A549 (cell line): ENCODE measurements around the gene YWHAG. TPM values are rescaled to one million over a fixed set of nuclear protein-coding genes. Genes with fewer than 3 reads are reported as not detected.

Experiments used
- ATAC-seq, 2 experiments: fragments of 200-7000 bp in 1 of 2; fragments of >200 bp in 1 of 2; cut with Nextera tagmentation in 1 of 2; cut with Tn5 transposase in 1 of 2; 3 replicates each; pipeline versions ENCODE4 v1.8.0 to v1.9.1; 2018 to 2020; ENCODE audit warnings: mild to moderate bottlenecking in 1 of 2, moderate library complexity in 1 of 2
- CTCF ChIA-PET: fragments of 300-600 bp; sonication (Branson Sonifier 250); formaldehyde crosslinking; extraction: SDS; loops from one replicate; lab custom pipeline; 2021; ENCODE audit warnings: antibody characterized with exemption, inconsistent platforms; lab: Yijun Ruan, JAX
- POLR2A ChIA-PET: fragments of 350-600 bp; formaldehyde crosslinking; extraction: SDS; loops from one replicate; lab custom pipeline; 2021; ENCODE audit warnings: antibody characterized with exemption, inconsistent platforms; lab: Yijun Ruan, JAX
- DNase-seq, 2 experiments: peaks; one replicate each; pipeline versions ENCODE4 v3.0.0 to v3.0.0-alpha.2; 2011 to 2016; ENCODE audit warnings: low read depth in 1 of 2, low spot score in 1 of 2
- FAIRE-seq: peaks from 2 replicates; lab custom pipeline; 2011; peaks lifted over from hg19 to GRCh38; lab: Jason Lieb, UNC
- H3K27ac ChIP-seq, 2 experiments: fragments of >200 bp; sonication (Bioruptor Twin); formaldehyde crosslinking; 3 replicates each; pipeline ENCODE4 v1.5.1; 2016 to 2017
- H3K4me1 ChIP-seq: fragments of >200 bp; sonication (Bioruptor Twin); formaldehyde crosslinking; 3 replicates; pipeline ENCODE4 v1.6.1; 2016
- H3K4me2 ChIP-seq: fragments of >200 bp; sonication (Bioruptor Twin); formaldehyde crosslinking; 3 replicates; pipeline ENCODE4 v1.6.1; 2016
- H3K4me3 ChIP-seq: fragments of >200 bp; sonication (Bioruptor Twin); formaldehyde crosslinking; 3 replicates; pipeline ENCODE4 v1.5.1; 2016
- H3K9me3 ChIP-seq: fragments of >200 bp; sonication (Bioruptor Twin); formaldehyde crosslinking; 3 replicates; pipeline ENCODE4 v1.6.1; 2016
- CBX8 ChIP-seq: fragments of 200-600 bp; sonication (generic); IDR thresholded peaks from 2 replicates; pipeline ENCODE4 v1.6.1; 2016
- CHD4 ChIP-seq: fragments of 200-600 bp; sonication (generic); IDR thresholded peaks from 2 replicates; pipeline ENCODE4 v1.6.1; 2016; ENCODE audit warnings: antibody characterized with exemption, mild to moderate bottlenecking, borderline replicate concordance
- E2F6 ChIP-seq: IDR thresholded peaks from 2 replicates; pipeline ENCODE4 v1.6.1; 2012; ENCODE audit warnings: low read depth, borderline replicate concordance
- EHF ChIP-seq: fragments of 250-450 bp; sonication (Bioruptor Pico); IDR thresholded peaks from 2 replicates; pipeline ENCODE4 v1.5.0; 2020; ENCODE audit warnings: mild to moderate bottlenecking
- EHMT2 ChIP-seq: fragments of 200-600 bp; sonication (generic); IDR thresholded peaks from 2 replicates; pipeline ENCODE4 v1.6.1; 2016; ENCODE audit warnings: antibody characterized with exemption, low read depth, mild to moderate bottlenecking, moderate library complexity
- ELK1 ChIP-seq: fragments of 150-350 bp; IDR thresholded peaks from 2 replicates; pipeline ENCODE4 v1.6.1; 2014; ENCODE audit warnings: low read depth, mild to moderate bottlenecking, low read length
- FOSB ChIP-seq: fragments of 250-450 bp; sonication (Bioruptor Pico); IDR thresholded peaks from 2 replicates; pipeline ENCODE4 v1.5.0; 2020; ENCODE audit warnings: mild to moderate bottlenecking, moderate library complexity
- FOXS1 ChIP-seq: fragments of 250-450 bp; sonication (Bioruptor Pico); IDR thresholded peaks from 2 replicates; pipeline ENCODE4 v1.5.0; 2020; ENCODE audit warnings: mild to moderate bottlenecking, moderate library complexity
- GATA3 ChIP-seq: IDR thresholded peaks from 2 replicates; pipeline ENCODE4 v1.6.1; 2012; ENCODE audit warnings: borderline replicate concordance
- HDAC2 ChIP-seq: fragments of 200-600 bp; sonication (generic); IDR thresholded peaks from 2 replicates; pipeline ENCODE4 v1.6.1; 2016
- HES2 ChIP-seq: fragments of >200 bp; sonication (Bioruptor Twin); formaldehyde crosslinking; IDR thresholded peaks from 2 replicates; pipeline ENCODE4 v1.6.1; 2016
- HMGXB4 ChIP-seq: fragments of 250-450 bp; sonication (Bioruptor Pico); IDR thresholded peaks from 2 replicates; pipeline ENCODE4 v1.5.0; 2021; ENCODE audit warnings: mild to moderate bottlenecking, moderate library complexity, borderline replicate concordance
- HOXA7 ChIP-seq: fragments of 250-450 bp; sonication (Bioruptor Pico); IDR thresholded peaks from 2 replicates; pipeline ENCODE4 v1.5.0; 2020; ENCODE audit warnings: mild to moderate bottlenecking, moderate library complexity
- HOXB5 ChIP-seq: fragments of 250-450 bp; sonication (Bioruptor Pico); IDR thresholded peaks from 2 replicates; pipeline ENCODE4 v1.5.0; 2020; ENCODE audit warnings: mild to moderate bottlenecking, moderate library complexity
- JUNB ChIP-seq: fragments of >200 bp; sonication (Bioruptor Twin); formaldehyde crosslinking; IDR thresholded peaks from 2 replicates; pipeline ENCODE4 v1.6.1; 2016
- KDM1A ChIP-seq: fragments of 200-600 bp; sonication (generic); IDR thresholded peaks from 2 replicates; pipeline ENCODE4 v1.6.1; 2016; ENCODE audit warnings: low read depth, mild to moderate bottlenecking
- KDM5A ChIP-seq: fragments of 200-600 bp; sonication (generic); IDR thresholded peaks from 2 replicates; pipeline ENCODE4 v1.6.1; 2016; ENCODE audit warnings: antibody characterized with exemption, mild to moderate bottlenecking
- MAFK ChIP-seq: fragments of 450-650 bp; IDR thresholded peaks from 2 replicates; pipeline ENCODE4 v1.6.1; 2014; ENCODE audit not compliant: partially characterized antibody
- MAX ChIP-seq: IDR thresholded peaks from 2 replicates; pipeline ENCODE4 v1.6.1; 2012
- MAZ ChIP-seq: fragments of 150-350 bp; IDR thresholded peaks from 2 replicates; pipeline ENCODE4 v1.6.1; 2014; ENCODE audit warnings: antibody characterized with exemption, low read depth, low read length, borderline replicate concordance
- NFE2L2 ChIP-seq: fragments of 150-350 bp; conservative IDR thresholded peaks from 2 replicates; pipeline ENCODE4 v1.6.1; 2014; ENCODE audit warnings: low read length
- NPAS2 ChIP-seq: fragments of 250-450 bp; sonication (Bioruptor Pico); IDR thresholded peaks from 2 replicates; pipeline ENCODE4 v1.8.0; 2022; ENCODE audit warnings: mild to moderate bottlenecking, moderate library complexity, borderline replicate concordance
- RARB ChIP-seq: fragments of 250-450 bp; sonication (Bioruptor Pico); IDR thresholded peaks from 2 replicates; pipeline ENCODE4 v1.8.0; 2021; ENCODE audit warnings: mild to moderate bottlenecking, moderate library complexity
- SMC3 ChIP-seq: fragments of >200 bp; sonication (Bioruptor Twin); formaldehyde crosslinking; IDR thresholded peaks from 3 replicates; pipeline ENCODE4 v1.6.1; 2018; ENCODE audit warnings: inconsistent platforms
- SREBF2 ChIP-seq: fragments of 450-650 bp; IDR thresholded peaks from 2 replicates; pipeline ENCODE4 v1.6.1; 2014; ENCODE audit warnings: mild to moderate bottlenecking, moderate library complexity
- TFCP2L1 ChIP-seq: fragments of 250-450 bp; sonication (Bioruptor Pico); IDR thresholded peaks from 2 replicates; pipeline ENCODE4 v1.5.0; 2021; ENCODE audit warnings: mild to moderate bottlenecking
- TP53 ChIP-seq: fragments of 250-450 bp; sonication (Bioruptor Pico); IDR thresholded peaks from 2 replicates; pipeline ENCODE4 v1.5.0; 2021; ENCODE audit warnings: mild to moderate bottlenecking, moderate library complexity
- ZC3H11A ChIP-seq: fragments of 450-650 bp; IDR thresholded peaks from 2 replicates; pipeline ENCODE4 v1.6.1; 2014; ENCODE audit warnings: antibody characterized with exemption, mild to moderate bottlenecking
- ZFP36 ChIP-seq: fragments of 450-650 bp; IDR thresholded peaks from 2 replicates; pipeline ENCODE4 v1.6.1; 2014; ENCODE audit warnings: borderline replicate concordance; ENCODE audit not compliant: partially characterized antibody
- ZNF302 ChIP-seq: fragments of 250-450 bp; sonication (Bioruptor Pico); IDR thresholded peaks from 2 replicates; pipeline ENCODE4 v1.9.0; 2021; ENCODE audit warnings: inconsistent platforms, mild to moderate bottlenecking, moderate library complexity
- WGBS: methylation state at CpG from one replicate; pipeline ENCODE4 v1.1.6; 2017; ENCODE audit errors: missing lambda C conversion rate; 5-methylcytosine and 5-hydroxymethylcytosine counted together
- polyA plus RNA-seq, 4 experiments: library from polyadenylated mRNA; depleted of rRNA in 3 of 4; stranded (reverse); fragments of >200 nt; fragmentation: RNase III in 1 of 4; extraction: RNeasy Plus Mini Kit Qiagen cat#74134 plus additional on column Dnase treatment in 1 of 4; gene quantifications; 2 replicates in 3 of 4; 3 replicates in 1 of 4; pipeline ENCODE4 v1.2.3, GENCODE V29; 2011 to 2017
- TF ChIP-seq, protein P1 (sequence below): IDR thresholded peaks from 2 replicates; pipeline ENCODE4 v1.6.1; 2012
- TF ChIP-seq, protein P2 (sequence below): fragments of 200-600 bp; sonication (generic); IDR thresholded peaks from 2 replicates; pipeline ENCODE4 v1.6.1; 2016; ENCODE audit warnings: antibody characterized with exemption, mild to moderate bottlenecking, moderate library complexity

YWHAG gene
- polyA plus RNA-seq, 2 of the 4 experiments (the other 2 are of a cell fraction), result 141 to 302 TPM

DNA sequence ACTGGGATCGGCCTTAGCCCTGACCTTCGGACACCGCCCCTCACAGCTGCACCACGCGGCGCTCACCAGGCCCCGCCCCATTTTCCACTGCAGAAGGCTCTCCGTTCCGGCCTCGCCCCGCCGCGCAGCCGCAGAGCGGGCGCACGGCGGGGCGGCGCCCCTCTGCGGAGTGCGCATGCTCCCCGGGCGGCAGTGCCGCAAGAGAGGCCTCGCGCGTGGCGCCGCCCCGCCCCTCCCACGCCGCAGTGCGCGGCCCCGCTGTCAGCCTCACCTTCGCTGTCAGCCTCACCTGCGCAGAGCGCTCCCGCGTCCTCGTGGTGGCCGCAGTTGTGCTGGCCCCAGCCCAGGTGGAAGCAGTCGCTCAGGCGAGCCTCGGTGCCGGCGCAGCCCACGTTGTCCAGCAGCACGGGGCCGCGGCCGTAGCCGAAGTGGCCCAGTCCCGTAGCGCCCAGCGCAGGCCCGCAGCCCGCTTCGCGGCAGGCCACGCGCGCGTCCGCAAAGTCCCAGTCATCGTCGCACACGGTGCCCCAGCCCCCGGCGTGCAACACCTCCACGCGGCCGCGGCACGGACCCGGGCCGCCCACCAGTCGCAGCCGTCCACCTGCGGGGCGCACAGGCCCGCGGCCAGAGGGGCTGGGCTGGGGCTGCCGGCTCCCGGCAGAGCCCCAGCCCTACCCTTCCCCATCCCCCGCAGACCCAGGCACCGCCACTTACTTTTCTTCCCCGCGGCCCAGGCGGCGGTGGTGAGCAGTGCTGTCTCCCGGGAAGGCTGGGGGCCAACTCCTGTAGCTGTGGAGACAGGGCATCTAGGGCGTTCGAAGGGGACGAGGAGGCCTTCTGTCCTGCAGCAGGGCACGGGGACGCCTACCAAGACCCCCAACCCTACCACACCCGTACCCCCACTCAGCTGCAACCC lies 34.6 kb upstream of the YWHAG start:
- ChIA-PET CTCF (interaction anchor here (0.6 to 1.8 kb wide), 6 partner anchors 10 to 74 kb away, joined by 3 to 7 read pairs (median 4); partner anchors contain the start of gene YWHAG), POLR2A (interaction anchor here (0.5 to 3.1 kb wide), 4 partner anchors 19 to 34 kb away, joined by 3 to 18 read pairs (median 4); partner anchors contain the start of gene YWHAG)
- Histone ChIP-seq H3K4me2 (peak overlapping the region; percentile 91), H3K4me1 (peaks cover 39% of the 10 kb centered on the region), H3K9me3 (no peaks in the 10 kb centered on the region), H3K4me3 (peak overlapping the region; percentile 53), H3K27ac (peak overlapping the region; percentile 88 to 96)
- DNase-seq (peak; percentile 91 to 92), FAIRE-seq (no peak), ATAC-seq (peak; percentile 74 to 80)
- 32% methylated on average over 31 of the region's 99 CpGs for WGBS
- TF ChIP-seq RARB (CRISPR knock-in tag), result no peak
- TF ChIP-seq NPAS2, result peak; percentile 37; the same call in 1 of the 2 replicates
- no peak for TF ChIP-seq JUNB
- TF ChIP-seq FOXS1 (CRISPR knock-in tag), result 0 out of 2 replicates have a peak, but pooled peaks have one; percentile 26
- TF ChIP-seq HMGXB4 (CRISPR knock-in tag), result no peak
- TF ChIP-seq HDAC2, result no peak
- TF ChIP-seq E2F6, result peak; percentile 85
- TF ChIP-seq SREBF2, result no peak
- no peak for TF ChIP-seq SMC3
- peak; percentile 92 for TF ChIP-seq MAX
- TF ChIP-seq HOXA7 (CRISPR knock-in tag), result no peak
- peak; percentile 58; the same call in 1 of the 2 replicates for TF ChIP-seq TFCP2L1
- no peak for TF ChIP-seq MAFK
- no peak for TF ChIP-seq ZC3H11A
- TF ChIP-seq ELK1, result no peak
- no peak for TF ChIP-seq ZFP36
- no peak for TF ChIP-seq KDM5A
- TF ChIP-seq NFE2L2, result no peak
- TF ChIP-seq KDM1A, result no peak
- TF ChIP-seq, protein P1, sequence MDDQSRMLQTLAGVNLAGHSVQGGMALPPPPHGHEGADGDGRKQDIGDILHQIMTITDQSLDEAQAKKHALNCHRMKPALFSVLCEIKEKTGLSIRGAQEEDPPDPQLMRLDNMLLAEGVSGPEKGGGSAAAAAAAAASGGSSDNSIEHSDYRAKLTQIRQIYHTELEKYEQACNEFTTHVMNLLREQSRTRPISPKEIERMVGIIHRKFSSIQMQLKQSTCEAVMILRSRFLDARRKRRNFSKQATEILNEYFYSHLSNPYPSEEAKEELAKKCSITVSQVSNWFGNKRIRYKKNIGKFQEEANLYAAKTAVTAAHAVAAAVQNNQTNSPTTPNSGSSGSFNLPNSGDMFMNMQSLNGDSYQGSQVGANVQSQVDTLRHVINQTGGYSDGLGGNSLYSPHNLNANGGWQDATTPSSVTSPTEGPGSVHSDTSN, result no peak
- TF ChIP-seq, protein P2, sequence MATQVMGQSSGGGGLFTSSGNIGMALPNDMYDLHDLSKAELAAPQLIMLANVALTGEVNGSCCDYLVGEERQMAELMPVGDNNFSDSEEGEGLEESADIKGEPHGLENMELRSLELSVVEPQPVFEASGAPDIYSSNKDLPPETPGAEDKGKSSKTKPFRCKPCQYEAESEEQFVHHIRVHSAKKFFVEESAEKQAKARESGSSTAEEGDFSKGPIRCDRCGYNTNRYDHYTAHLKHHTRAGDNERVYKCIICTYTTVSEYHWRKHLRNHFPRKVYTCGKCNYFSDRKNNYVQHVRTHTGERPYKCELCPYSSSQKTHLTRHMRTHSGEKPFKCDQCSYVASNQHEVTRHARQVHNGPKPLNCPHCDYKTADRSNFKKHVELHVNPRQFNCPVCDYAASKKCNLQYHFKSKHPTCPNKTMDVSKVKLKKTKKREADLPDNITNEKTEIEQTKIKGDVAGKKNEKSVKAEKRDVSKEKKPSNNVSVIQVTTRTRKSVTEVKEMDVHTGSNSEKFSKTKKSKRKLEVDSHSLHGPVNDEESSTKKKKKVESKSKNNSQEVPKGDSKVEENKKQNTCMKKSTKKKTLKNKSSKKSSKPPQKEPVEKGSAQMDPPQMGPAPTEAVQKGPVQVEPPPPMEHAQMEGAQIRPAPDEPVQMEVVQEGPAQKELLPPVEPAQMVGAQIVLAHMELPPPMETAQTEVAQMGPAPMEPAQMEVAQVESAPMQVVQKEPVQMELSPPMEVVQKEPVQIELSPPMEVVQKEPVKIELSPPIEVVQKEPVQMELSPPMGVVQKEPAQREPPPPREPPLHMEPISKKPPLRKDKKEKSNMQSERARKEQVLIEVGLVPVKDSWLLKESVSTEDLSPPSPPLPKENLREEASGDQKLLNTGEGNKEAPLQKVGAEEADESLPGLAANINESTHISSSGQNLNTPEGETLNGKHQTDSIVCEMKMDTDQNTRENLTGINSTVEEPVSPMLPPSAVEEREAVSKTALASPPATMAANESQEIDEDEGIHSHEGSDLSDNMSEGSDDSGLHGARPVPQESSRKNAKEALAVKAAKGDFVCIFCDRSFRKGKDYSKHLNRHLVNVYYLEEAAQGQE, result no peak
- TF ChIP-seq CBX8, result no peak
- peak; percentile 74; the same call in 1 of the 2 replicates for TF ChIP-seq TP53 (CRISPR knock-in tag)
- TF ChIP-seq HES2, result no peak
- TF ChIP-seq GATA3, result peak; percentile 18; the same call in 1 of the 2 replicates
- TF ChIP-seq HOXB5, result peak; percentile 93
- no peak for TF ChIP-seq EHMT2
- TF ChIP-seq CHD4, result no peak
- no peak for TF ChIP-seq MAZ
- TF ChIP-seq FOSB, result no peak
- peak; percentile 75; the same call in 1 of the 2 replicates for TF ChIP-seq EHF (CRISPR knock-in tag)
- TF ChIP-seq ZNF302 (CRISPR knock-in tag), result 0 out of 2 replicates have a peak, but pooled peaks have one; percentile 36
